Ascending aorta (tissue), 2 donors: ENCODE data around the gene ADGRL3. TPM values are rescaled to one million over a fixed set of nuclear protein-coding genes. Genes with fewer than 3 reads are reported as not detected.

ENCODE experiments used
- DNase-seq, 2 donors: peaks; one replicate each; pipeline ENCODE4 v3.0.0-alpha.2; 2019; ENCODE audit warnings: low spot score in 2 of 2
- H3K27ac ChIP-seq, 2 donors: fragments of 200-600 bp; sonication (generic); one replicate each; pipeline ENCODE4 v1.5.1; 2016 to 2017; ENCODE audit warnings: mild to moderate bottlenecking in 1 of 2
- H3K27me3 ChIP-seq: fragments of 200-600 bp; sonication (generic); one replicate; pipeline ENCODE4 v1.5.1; 2017
- H3K36me3 ChIP-seq, 2 donors: fragments of 200-600 bp; sonication (generic); one replicate each; pipeline ENCODE4 v1.5.1; 2016
- H3K4me1 ChIP-seq, 2 donors: fragments of 200-600 bp; sonication (generic); one replicate each; pipeline ENCODE4 v1.5.1; 2016 to 2017; ENCODE audit warnings: mild to moderate bottlenecking in 1 of 2
- H3K4me3 ChIP-seq, 2 donors: fragments of 200-600 bp; sonication (generic); one replicate each; pipeline ENCODE4 v1.5.1; 2016 to 2017; ENCODE audit warnings: mild to moderate bottlenecking in 1 of 2
- H3K9me3 ChIP-seq, 2 donors: fragments of 200-600 bp; sonication (generic); one replicate each; pipeline ENCODE4 v1.5.1; 2016
- CTCF ChIP-seq, 3 experiments: fragments of 200-600 bp in 2 of 3; fragments of 450-650 bp in 1 of 3; sonication (generic) in 2 of 3; IDR thresholded peaks; one replicate each; pipeline ENCODE4 v1.5.1; 2016 to 2019; ENCODE audit warnings: antibody characterized with exemption in 3 of 3, mild to moderate bottlenecking in 1 of 3, moderate library complexity in 1 of 3
- intact Hi-C: fragments of 100-400 bp; cut with DNase I; formaldehyde crosslinking; loops from one replicate; pipeline ENCODE4 v1.15.1; 2023
- total RNA-seq: library from RNA; depleted of rRNA; stranded (reverse); fragments of >200 nt; gene quantifications from one replicate; pipeline ENCODE4 v1.1.0, GENCODE V29; 2016

Gene ADGRL3
- total RNA-seq, 1 donor from 2014 or later, result 22.2 TPM

GRCh38 chr4:61533140-61533539, 333.0 kb downstream of the ADGRL3 start:
- no peaks in the 10 kb centered on the region for H3K9me3 ChIP-seq

DNA sequence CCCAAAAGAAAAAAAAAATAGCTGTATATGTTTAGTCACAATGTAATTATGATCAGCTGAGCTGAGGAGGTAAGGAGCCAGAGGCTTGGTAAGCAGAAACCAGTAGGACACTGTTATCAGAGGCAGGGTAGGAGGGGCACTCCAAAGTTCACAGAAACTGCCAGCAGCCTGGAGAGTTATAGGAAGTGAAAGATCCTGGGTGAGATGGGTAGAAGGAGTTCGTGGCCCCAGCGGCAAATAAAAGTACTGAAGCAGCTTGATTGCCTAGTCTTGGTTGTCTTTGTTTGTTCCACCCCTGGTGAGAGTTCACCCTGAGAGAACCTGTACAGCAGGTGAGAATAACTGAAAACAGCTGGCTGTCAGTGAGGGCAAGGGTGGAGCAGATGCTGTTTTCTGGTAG, 340.8 kb downstream of the ADGRL3 start:
- H3K4me1 ChIP-seq, result no peaks in the 10 kb centered on the region
- intact Hi-C loops, result no loop called here
- no peak overlapping the region for H3K4me3 ChIP-seq
- no peak for TF ChIP-seq CTCF (IDR thresholded peaks at IDR 0.05)
- no peaks in the 10 kb centered on the region for H3K27me3 ChIP-seq
- no peak overlapping the region for H3K27ac ChIP-seq
- no peak for DNase-seq
- no peaks in the 10 kb centered on the region for H3K36me3 ChIP-seq
- no peaks in the 10 kb centered on the region for H3K9me3 ChIP-seq

More at GRCh38 chr4:61533140-61533539, 333.0 kb downstream of the ADGRL3 start:
- Histone ChIP-seq H3K36me3 (no peaks in the 10 kb centered on the region), H3K4me3 (no peak overlapping the region), H3K27me3 (no peaks in the 10 kb centered on the region), H3K27ac (no peak overlapping the region), H3K4me1 (no peaks in the 10 kb centered on the region)
- intact Hi-C loops, result no loop called here
- DNase-seq, result no peak
- no peak for TF ChIP-seq CTCF (IDR thresholded peaks at IDR 0.05)

- Histone ChIP-seq H3K9me3 (no peaks in the 10 kb centered on the region), H3K4me3 (no peak overlapping the region)
- intact Hi-C loops, result no loop called here
These were observed 341.3 kb downstream of the ADGRL3 start for GRCh38 chr4:61541459-61541858.

DNA sequence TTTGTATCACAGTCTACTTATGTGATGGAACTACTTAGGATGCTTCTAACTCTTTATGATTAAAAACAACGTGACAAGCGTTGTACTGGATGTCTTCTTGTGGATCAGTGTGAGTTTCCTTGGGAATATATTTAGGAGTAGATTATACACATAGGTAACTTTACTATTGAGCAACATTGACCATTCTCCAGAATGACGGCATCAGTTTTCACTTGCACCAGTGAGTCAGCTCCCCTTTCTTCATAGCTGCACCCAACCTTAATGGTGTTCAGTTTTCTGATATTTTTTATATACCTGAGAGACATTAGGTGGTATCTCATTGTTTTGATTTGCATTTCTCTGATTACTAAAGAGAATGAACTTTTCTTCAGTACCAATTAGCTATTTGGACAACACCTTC, 343.9 kb downstream of the ADGRL3 start:
- Histone ChIP-seq H3K27ac (no peak overlapping the region), H3K9me3 (no peaks in the 10 kb centered on the region), H3K4me3 (no peak overlapping the region), H3K36me3 (no peaks in the 10 kb centered on the region), H3K4me1 (no peaks in the 10 kb centered on the region), H3K27me3 (no peaks in the 10 kb centered on the region)
- no peak for TF ChIP-seq CTCF (IDR thresholded peaks at IDR 0.05)
- intact Hi-C loops, result no loop called here
- DNase-seq, result no peak

More at GRCh38 chr4:61541459-61541858, 341.3 kb downstream of the ADGRL3 start:
- no peak for DNase-seq
- H3K4me1 ChIP-seq, result no peaks in the 10 kb centered on the region
- no peak overlapping the region for H3K27ac ChIP-seq
- no peaks in the 10 kb centered on the region for H3K27me3 ChIP-seq
- no peak for TF ChIP-seq CTCF (IDR thresholded peaks at IDR 0.05)
- H3K36me3 ChIP-seq, result no peaks in the 10 kb centered on the region

- intact Hi-C loops, result no loop called here
- H3K27me3 ChIP-seq, result no peaks in the 10 kb centered on the region
- DNase-seq, result no peak
- no peak for TF ChIP-seq CTCF (IDR thresholded peaks at IDR 0.05)
- H3K4me3 ChIP-seq, result no peak overlapping the region
- no peaks in the 10 kb centered on the region for H3K9me3 ChIP-seq
- H3K27ac ChIP-seq, result no peak overlapping the region
- no peaks in the 10 kb centered on the region for H3K4me1 ChIP-seq
- H3K36me3 ChIP-seq, result no peaks in the 10 kb centered on the region
These were observed 345.9 kb downstream of the ADGRL3 start for GRCh38 chr4:61545902-61546480.

DNA sequence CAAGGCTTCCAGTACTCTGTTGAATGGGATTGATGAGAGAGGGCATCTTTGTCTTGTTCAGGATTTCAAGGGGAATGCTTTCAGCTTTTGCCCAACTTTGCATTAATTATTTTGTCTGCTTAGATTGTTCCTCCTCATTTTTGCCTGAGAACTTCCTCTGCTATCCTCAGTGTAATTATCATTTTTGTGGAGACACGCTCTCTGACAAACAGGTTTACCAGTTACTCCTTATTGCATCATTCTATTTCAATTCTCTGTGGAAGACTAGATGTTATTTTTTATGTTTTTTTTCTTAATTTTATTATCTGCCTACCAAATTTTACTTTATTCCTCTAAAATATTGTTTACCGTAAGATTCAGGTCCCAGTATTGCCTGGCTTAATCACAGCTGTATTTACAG, 349.2 kb downstream of the ADGRL3 start:
- intact Hi-C loops, result no loop called here
- Histone ChIP-seq H3K4me1 (no peaks in the 10 kb centered on the region), H3K36me3 (no peaks in the 10 kb centered on the region), H3K27me3 (no peaks in the 10 kb centered on the region), H3K9me3 (no peaks in the 10 kb centered on the region), H3K27ac (no peak overlapping the region), H3K4me3 (no peak overlapping the region)
- DNase-seq, result no peak
- TF ChIP-seq CTCF (IDR thresholded peaks at IDR 0.05), result no peak
